ENCODE results near the gene PRKAR1A. TPM values are rescaled to one million over a fixed set of nuclear protein-coding genes. Genes with fewer than 3 reads are reported as not detected.

Gene PRKAR1A
- total and polyA plus RNA-seq, 10 donors: 36.2 to 392 (median 313) TPM

DNA sequence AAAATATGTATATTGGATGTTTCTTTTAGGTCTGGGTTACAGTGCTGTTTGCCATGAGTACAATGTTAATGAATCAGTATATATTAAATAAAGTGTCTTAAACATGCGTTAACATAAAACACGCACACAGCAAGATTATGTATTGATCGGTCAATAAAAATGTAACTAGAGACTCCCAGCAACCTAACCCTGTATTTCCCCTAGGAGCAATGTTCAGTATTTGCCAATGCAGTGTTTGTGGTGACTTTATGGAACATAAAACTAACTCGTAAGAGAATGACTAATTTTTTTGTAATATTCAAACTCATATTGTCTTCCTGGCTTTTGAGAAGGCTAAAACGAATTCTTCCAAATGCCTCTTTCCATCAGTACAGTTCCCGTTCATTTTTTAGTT lies 22.5 kb downstream of the PRKAR1A start:
- Histone ChIP-seq H3K27ac (no peak overlapping the region), H3K36me3 (peaks cover 0 to 100% (median 70%) of the 10 kb centered on the region in 6 donors), H3K9me3 (no peaks in the 10 kb centered on the region), H3K4me3 (no peak overlapping the region), H3K27me3 (replicated peaks in 1 of 7) (no peaks in the 10 kb centered on the region), H3K4me1 (peaks cover 0 to 25% (median 5%) of the 10 kb centered on the region in 6 donors)
- no peak for TF ChIP-seq POLR2A (IDR thresholded peaks at IDR 0.05)
- TF ChIP-seq, protein P1, sequence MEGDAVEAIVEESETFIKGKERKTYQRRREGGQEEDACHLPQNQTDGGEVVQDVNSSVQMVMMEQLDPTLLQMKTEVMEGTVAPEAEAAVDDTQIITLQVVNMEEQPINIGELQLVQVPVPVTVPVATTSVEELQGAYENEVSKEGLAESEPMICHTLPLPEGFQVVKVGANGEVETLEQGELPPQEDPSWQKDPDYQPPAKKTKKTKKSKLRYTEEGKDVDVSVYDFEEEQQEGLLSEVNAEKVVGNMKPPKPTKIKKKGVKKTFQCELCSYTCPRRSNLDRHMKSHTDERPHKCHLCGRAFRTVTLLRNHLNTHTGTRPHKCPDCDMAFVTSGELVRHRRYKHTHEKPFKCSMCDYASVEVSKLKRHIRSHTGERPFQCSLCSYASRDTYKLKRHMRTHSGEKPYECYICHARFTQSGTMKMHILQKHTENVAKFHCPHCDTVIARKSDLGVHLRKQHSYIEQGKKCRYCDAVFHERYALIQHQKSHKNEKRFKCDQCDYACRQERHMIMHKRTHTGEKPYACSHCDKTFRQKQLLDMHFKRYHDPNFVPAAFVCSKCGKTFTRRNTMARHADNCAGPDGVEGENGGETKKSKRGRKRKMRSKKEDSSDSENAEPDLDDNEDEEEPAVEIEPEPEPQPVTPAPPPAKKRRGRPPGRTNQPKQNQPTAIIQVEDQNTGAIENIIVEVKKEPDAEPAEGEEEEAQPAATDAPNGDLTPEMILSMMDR (IDR thresholded peaks at IDR 0.05 in 8 of 11, conservative IDR thresholded peaks at IDR 0.05 in 3 of 11): no peak
- 91 to 96% (median 93%) methylated on average over 6 of the region's 6 CpGs for WGBS, 5 donors
- intact Hi-C loops (cut with DNase I; ENCODE audit: low total_unique reads): no loop called here
- no peak for DNase-seq

DNA sequence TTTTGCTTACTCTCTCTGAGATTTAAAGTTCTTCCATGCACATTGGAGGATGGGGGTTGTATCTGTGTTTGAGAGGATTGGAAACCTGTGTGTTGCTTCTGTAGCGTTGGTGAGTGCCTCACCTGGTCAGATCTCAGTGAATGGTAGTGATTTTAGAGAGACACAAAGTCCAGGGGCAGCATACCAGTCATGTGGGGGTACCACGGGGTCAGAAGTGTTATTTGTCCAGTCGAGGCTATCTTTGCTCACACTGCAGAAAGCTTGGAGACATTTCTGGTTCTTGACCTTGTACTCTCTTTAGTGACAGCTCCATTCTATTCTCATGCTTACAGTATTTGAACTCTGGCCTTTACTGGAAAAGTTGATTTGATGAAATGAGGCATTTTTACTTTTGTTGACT lies 23.7 kb downstream of the PRKAR1A start:
- TF ChIP-seq, protein P1 (IDR thresholded peaks at IDR 0.05 in 8 of 11, conservative IDR thresholded peaks at IDR 0.05 in 3 of 11): no peak
- TF ChIP-seq POLR2A (IDR thresholded peaks at IDR 0.05) (no peak), POLR2AphosphoS5 (IDR thresholded peaks at IDR 0.05) (no peak)
- Histone ChIP-seq H3K9me3 (no peaks in the 10 kb centered on the region), H3K4me1 (peaks cover 0 to 33% (median 5%) of the 10 kb centered on the region in 6 donors), H3K27ac (peak overlapping the region in 1 of 8 donors; percentile 7), H3K27me3 (replicated peaks in 1 of 7) (no peaks in the 10 kb centered on the region), H3K36me3 (peaks cover 0 to 100% (median 69%) of the 10 kb centered on the region in 6 donors), H3K4me3 (no peak overlapping the region)
- WGBS, 5 donors: 75 to 81% (median 77%) methylated on average over 3 of the region's 3 CpGs
- intact Hi-C loops (cut with DNase I; ENCODE audit: low total_unique reads): no loop called here
- no peak for DNase-seq

DNA sequence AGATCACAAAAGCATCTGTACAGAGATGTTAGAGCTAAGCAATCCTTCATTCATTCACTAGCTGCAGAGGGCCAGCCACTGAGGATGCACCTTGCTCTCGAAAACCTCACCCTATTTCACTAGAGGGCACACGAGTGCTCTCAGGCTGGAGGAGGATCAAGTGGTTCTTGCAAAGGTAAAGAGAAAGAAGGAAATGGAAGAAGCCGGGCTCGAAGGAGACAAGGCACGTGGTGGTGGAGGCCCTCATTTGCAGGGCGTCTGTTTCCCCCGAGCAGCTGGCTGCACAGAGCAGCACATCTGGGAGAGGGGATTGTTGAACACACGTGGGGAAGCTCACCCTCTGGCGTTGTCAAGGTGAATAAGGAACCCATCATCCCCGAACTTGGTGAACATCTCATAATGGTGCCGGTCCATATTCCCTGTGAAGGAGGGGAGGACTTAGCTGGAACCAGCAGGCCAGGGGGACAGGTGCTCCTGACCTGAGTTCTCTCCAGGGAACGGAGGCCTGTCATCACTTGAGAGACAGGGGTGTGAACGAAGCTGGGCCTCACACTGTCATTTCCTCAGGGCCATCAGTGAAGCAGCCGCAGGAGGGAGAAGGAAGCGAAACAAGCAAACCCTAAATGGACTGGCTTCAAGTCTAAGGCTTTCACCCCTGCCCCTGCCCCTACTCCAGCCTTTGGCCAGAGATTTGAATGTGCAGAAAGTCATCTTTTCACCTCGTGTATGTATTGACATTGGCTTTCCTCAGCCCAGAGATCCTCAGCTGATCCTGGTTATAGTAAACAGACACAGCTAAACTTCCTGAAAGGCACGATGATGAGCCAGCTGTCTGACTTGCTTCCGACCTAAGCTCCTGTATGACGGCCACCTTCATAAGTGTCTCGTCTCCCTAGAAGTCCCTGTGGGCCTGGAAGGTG lies 27.6 kb downstream of the PRKAR1A start:
- WGBS, 5 donors: 64 to 70% (median 67%) methylated on average over 19 to 20 of the region's 20 CpGs
- no peaks in the 10 kb centered on the region for H3K27me3 ChIP-seq (replicated peaks in 1 of 7)
- peak overlapping the region in 3 of 8 donors; percentile 21 to 47 (median 34) for H3K27ac ChIP-seq

More for the DNA sequence above, 27.6 kb downstream of the PRKAR1A start:
- no peaks in the 10 kb centered on the region for H3K9me3 ChIP-seq
- H3K4me1 ChIP-seq: peaks cover 0 to 22% (median 5%) of the 10 kb centered on the region in 6 donors
- H3K36me3 ChIP-seq: peaks cover 0 to 87% (median 47%) of the 10 kb centered on the region in 6 donors
- TF ChIP-seq POLR2AphosphoS5 (IDR thresholded peaks at IDR 0.05) (peak; percentile 47 to 60 (median 54)), POLR2A (IDR thresholded peaks at IDR 0.05) (no peak)
- TF ChIP-seq, protein P1 (IDR thresholded peaks at IDR 0.05 in 8 of 11, conservative IDR thresholded peaks at IDR 0.05 in 3 of 11): peak in 1 of 11 experiments; percentile 22
- no peak for DNase-seq
- H3K4me3 ChIP-seq: no peak overlapping the region
- intact Hi-C loops (cut with DNase I; ENCODE audit: low total_unique reads): no loop called here
